ENCODE results near the gene HRH4.
A peak's percentile ranks its signal among the peaks of the same experiment; 100 is the strongest.

HRH4 gene, protein sequence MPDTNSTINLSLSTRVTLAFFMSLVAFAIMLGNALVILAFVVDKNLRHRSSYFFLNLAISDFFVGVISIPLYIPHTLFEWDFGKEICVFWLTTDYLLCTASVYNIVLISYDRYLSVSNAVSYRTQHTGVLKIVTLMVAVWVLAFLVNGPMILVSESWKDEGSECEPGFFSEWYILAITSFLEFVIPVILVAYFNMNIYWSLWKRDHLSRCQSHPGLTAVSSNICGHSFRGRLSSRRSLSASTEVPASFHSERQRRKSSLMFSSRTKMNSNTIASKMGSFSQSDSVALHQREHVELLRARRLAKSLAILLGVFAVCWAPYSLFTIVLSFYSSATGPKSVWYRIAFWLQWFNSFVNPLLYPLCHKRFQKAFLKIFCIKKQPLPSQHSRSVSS

DNA sequence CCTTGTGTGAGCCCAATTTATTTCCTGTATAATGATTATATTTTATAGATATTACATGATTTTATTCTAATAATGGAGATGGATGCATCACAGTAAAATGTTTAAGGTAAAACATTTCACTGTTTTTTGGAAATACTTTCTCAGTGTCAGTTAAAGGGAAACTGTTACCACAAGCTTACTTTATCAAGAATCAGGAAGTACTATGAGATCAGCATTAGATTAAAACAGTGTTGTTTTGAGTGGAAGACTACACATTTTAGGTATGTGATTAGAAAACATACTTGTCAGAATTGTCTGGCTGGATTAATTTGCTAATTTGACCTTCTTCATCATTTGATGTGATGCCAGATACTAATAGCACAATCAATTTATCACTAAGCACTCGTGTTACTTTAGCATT is at the start of gene HRH4:
Gene HRH4 (plus strand): TSS at position 250 of the 400 bp plus-strand sequence. CDS start 92 bp downstream, at position 342.
- no peak for DNase-seq

DNA sequence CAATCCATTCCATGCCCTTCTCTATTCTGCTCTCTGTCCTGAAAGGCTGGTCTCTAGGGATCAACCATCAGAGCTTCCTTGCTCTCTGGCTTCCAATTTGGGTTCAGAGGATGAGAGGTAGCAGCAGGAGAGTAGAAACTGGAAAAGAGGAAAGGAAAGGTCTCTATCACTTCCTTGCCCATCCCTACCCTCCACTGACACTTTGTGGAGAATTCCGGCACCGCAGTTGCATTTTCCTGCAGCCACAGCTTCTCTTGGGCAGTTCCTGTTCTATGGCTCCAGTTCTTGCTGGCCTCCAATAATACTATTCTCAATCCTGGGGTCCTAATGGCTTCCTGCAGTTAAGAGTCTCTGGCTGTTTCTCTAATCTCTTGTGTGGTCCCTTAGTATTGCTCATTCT is 47.3 kb upstream of the HRH4 start:
- DNase-seq = no peak

DNA sequence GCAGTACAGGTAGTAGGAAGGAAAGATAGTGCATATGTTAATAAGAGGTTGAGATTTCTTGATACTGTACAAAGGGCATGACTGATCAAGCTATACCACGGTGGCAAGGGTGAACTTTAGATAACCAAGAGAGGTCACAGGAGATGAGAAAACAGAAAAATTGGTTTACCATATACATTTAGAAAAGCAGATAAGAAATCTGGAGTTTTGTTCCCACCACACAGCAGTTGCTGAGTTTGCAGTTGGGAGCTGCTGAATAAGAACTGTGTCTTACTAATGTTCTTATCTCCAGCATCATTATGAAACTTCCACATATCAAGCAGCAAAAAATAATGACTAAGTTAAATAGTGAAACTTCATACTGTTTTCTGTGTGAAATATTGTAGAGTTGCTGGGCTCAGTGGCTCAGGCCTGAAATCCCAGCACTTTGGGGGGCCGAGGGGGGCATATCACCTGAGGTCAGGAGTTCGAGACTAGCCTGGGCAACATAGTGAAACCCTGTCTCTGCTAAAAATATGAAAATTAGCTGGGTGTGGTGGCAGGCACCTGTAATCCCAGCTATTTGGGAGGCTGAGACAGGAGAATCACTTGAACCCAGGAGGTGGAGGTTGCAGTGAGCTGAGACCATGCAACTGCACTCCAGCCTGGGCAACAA is 46.0 kb upstream of the HRH4 start:
- DNase-seq = no peak

DNA sequence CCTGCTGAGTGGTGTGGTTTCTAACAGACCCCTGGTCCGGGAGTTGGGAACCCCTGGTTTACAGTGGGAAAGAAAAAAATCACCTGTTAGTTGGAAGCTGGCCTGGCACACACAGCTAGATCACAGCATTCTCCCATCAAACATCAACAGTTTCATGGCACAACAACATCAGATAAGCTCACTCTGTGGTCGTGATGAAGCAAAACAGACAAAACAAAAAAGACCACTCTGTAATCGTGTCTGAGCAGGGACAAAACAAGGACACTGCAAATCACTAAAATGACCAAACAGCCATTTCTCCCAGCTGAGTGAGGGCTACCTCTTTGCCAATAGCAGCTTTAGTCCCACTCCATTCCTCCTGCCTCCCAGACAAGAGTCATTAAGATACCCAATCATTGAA is 43.0 kb upstream of the HRH4 start:
- DNase-seq = no peak

DNA sequence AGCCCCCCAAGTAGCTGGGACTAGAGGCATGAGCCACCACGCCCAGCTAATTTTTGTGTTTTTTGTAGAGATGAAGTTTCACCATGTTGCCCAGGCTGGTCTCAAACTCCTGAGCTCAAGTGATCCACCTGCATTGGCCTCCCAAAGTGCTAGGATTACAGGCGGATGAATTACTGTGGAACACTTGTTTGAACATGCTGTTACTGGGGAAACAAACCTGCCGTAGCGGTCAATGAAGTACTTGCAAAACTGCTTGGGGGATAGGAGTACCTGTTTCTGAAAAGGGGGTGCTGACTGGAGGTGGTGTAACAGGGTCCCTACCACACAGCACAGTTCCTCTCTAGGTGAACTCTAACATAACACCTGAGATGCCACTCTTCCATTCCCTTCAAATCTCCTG is 39.9 kb upstream of the HRH4 start:
- no peak for DNase-seq

DNA sequence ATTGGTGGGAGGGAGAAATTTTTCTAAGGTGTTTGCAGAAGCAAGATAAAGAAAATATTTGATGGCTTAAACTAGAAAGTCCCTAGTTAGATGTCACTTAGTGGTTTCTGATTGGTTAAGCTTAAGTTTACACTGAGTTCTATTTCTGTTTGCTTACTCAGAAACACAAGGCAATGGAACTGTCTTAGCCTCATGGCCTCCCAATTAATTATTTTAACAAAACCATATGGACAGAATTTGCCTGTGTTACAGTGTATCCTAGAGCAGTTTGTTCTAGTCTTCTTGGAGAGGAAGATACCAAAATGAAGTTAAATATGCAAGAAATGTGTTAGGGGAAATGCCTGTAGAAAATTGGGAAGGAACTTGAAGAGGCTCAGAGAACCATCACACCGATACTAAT is 38.6 kb upstream of the HRH4 start:
- no peak for DNase-seq

DNA sequence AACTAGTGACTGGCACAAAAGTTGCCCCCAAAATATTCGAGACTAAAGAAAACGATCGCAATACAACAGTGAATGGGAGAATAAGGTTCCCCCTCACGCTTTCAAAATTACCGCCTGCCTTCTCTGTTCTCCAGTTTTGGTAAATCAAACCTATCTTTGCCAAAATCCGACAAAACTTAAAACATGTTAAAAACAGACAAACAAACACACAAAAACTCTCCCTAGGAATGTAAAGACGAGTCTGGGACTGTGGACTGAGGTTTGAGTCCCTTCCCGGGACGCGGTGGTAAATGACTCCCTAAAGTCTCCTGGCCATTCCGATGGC is 34.4 kb upstream of the HRH4 start:
- no peak for DNase-seq

DNA sequence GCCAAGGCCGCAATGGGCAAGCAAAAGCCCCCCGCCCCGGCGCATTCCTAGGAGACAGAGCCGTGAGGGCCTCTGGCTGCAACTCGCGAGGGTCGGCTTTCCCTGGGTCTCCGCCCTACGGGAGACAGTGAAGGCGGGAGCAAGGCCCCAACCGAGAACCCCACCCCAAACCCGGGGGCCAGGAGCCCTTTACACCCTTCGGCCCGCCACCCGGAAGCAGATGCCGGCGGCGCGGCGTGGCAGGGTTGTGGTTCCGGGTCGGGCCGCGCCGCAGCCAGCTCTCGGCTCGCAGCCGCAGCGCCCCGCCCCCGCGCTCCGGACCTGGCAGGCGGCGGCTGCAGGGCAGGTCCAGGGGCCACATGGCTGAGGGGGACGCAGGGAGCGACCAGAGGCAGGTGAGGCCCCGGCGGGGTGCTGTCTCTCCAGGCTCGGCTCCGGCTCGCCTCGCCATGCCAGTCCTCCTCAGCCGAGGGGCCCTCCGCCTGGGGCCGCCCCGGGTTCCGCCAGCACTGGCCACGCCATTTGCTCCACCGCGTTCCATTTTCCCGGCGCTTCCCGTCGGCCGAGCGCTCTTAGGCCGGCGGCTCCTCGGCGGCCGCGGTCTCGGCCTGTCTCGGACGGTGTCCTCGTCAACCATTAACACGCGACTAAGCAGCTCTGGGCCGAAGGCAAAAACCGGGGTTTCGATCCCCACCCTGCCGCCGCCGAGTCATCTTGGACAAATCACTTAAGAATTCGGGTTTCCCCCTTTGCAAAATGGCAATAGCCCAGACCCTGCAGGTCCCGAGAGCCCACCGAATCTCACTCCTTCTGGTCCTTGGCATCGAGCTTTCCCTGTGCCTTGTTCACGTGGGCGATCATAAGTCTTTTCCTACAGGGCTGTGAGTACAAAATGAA is 33.8 kb upstream of the HRH4 start, which contains the start of gene IMPACT:
Gene IMPACT (plus strand): TSS at position 273 of the 897 bp plus-strand sequence. CDS start 87 bp downstream, at position 360.
- DNase-seq = peak; percentile 44 to 75 (median 56)

DNA sequence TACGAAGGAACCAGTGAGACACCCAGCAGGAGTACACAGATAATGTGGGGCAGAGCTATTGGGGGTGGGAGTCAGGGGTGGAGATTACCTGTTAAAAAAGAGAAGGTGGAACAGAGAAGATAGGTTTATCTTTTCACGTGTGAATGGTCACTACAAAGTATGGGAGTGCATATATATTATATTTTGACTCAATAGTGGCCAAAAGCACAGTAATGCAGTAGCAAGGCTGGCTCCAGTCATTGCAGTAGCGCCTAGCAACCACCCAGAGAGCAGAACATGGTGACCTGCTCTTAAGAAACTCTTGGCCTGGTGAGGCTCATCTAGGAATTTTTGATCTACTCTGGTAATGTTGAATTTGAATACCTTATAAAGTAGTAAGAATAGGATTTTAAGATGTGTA is 33.0 kb upstream of the HRH4 start:
- no peak for DNase-seq

DNA sequence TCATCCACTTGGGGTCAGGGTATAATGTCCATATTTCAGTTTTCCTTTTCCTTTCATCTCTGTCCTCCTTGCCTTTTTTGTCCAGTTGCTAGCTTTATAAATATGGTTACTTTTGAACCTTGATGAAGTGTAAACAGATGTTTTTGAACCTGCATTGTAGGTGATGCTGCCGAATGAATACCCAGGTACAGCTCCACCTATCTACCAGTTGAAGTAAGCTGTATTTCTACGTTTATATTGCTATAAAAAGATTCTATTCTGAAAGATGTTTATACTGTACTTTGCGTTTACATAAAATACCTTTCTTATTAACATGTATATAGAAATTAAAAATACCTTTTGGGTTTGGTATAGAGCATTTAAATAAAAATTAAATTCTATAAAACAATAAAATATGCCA is 31.7 kb upstream of the HRH4 start:
- no peak for DNase-seq

DNA sequence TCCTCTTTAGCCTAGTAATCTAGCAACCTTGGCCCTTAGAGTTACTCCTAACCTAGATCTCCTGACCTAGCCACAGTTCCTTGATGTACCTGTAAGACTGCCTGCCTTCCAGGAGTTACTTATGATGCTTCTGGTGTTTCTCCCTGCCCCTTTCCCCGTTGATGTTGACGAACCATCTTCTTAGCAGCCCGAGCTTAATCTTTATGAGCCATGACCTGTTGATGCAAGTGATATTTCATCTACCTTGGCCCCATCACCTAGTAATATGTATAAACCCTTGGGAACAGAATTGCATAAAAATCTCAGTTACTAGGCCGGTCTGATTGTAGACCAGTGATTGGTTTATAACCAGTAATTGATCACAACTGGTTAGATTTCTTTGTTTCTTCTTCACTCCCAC is 31.2 kb upstream of the HRH4 start:
- no peak for DNase-seq

DNA sequence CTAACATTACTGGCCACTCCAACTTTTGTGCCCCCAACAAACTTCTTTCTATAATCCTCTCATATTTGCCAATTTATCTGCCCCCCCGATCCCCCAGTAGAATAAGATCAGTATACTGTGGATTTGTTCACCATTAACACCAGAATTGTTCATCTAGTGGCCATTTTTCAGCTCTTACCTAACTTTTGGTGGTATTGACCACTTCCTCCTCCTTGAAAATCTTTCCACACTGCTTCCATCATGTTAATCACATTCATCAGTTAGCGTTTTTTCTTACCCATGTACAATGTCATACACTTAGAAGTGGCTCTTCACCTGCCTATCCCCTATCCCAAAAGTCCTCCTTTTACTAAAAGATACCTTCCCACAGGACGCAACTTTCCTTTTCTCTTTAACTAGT is 27.8 kb upstream of the HRH4 start:
- no peak for DNase-seq

DNA sequence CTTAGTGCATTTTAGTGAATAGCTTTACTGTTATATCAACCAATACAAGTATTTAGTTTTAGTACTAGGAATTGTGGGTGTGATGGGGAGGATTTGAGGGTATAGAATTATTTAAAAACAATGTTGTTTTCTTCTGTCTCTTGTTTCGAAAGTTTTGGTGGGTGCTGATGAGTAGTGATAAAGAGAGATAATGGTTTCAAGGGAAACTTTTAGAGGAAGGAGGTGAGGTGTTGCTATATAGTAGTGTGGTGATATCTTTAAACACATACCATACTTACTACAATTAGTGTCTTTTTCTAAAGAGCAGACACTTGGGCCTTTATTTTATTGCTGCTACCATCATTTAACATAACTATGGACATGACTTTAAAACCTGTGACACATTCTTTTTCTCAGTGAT is 23.5 kb upstream of the HRH4 start:
- no peak for DNase-seq

DNA sequence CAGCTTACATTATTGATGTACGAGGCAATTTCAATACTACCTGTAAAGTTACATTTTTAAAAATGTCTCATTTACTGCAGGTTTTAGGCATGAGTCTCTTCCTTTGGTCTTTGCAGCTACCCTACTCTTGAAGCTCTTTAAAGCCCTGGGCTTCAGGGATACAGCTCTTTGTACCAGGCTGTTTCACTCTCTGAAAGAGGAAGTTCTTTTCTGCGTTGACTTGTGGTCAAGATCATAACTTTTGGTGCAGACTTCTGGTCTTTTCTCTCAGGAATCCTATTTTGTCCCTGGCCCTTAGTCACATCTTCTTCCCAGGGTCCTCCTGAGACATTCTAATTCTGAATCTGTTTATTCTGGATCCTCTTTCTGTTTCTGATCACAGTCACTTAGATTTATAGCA is 16.6 kb upstream of the HRH4 start:
- no peak for DNase-seq

DNA sequence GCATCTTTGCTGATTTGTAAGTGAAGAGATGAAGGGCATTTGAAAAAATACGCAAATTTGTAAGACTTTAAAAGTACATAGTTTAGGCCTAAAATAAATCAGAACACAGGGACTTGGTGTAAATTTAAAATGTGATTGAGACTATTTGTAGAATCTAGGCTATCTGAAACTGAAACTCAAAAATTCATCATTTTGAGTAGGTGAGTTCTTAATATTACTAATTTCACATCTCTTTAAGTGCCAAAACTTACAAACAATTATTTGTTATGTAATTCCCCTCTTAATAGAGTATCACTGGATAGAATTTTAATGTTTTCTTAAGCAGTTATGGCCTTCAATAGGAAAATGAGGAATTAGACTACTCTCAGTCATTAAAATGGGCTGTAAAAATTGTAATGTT is 14.0 kb upstream of the HRH4 start:
- no peak for DNase-seq

DNA sequence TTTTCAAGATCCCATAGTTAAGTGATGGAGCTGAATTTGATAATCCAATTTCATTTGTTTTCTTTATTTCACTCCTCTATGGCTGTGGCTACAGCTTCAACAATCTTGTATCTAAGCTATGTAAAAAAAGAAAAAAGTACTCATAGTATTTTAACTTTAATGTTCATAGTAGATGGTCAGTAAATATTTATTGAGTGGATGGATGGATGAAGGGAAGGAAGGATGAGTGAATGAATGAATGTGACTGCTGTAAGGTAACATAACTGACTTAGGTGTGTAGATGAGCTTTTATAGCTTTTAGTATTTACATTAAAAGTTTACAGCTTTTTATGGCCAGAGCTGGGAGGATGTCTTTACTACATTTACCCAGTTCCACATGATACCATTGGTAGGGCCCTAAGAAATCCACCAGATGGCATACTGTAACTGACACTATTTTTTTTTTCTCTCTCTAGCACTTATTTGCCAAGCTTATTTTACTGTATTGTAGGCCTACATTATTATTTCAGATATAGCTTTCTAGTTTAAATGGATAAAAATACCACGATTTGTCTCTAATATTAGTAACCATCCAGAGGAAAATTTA is 13.4 kb upstream of the HRH4 start:
- DNase-seq = no peak

DNA sequence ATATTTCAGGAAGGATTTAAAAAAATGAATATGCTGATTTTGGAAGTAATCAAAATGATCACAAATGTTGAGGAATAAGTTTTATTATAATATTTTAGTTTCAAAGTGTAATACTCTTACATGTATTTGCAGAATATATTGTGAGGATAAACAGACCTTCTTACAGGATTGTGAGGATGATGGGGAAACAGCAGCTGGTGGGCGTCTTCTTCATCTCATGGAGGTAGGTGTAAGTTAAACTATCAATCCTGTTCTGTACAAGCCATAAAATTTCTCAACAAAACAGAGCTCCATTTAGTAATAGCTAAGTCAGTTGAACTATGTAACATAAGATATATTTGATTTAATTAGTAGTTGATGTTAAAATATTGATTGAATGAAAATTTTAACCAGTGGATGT is 12.5 kb upstream of the HRH4 start:
- no peak for DNase-seq

DNA sequence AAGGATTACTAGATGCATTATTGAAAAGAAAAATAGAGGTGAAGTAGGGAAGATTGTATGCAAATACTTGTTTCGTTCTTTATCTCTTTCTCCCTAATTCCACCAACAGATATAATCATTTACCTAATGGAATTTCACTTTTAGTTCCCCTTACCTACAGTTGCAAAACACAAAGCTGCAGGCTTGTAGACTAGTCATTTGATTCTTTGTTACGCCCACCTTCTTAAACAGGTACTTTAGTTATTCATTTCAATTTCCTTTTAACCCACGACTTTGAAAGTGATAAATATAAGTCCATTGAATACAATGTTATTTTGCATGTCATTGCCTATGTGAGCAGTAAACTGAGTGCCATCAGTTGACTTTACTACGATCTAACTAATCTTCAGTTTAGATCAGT is 3.9 kb upstream of the HRH4 start:
- no peak for DNase-seq

DNA sequence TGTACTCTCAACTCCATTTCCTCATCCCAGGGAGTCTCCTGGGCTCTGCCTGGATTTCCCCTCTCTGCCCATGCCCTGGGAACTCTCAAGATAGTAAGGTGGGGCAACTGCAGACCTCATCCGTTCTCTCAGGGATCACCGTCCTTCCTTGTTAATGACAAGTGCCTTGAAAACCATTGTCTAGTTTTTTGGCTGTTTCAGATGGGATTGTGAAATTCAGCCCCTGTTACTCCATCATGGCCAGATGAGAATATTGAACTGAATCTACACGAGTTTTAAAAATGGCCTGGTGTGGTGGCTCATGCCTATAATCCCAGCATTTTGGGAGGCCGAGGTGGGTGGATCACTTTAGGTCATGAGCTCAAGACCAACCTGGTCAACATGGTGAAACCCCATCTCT is 665 bp upstream of the HRH4 start:
- DNase-seq = no peak

DNA sequence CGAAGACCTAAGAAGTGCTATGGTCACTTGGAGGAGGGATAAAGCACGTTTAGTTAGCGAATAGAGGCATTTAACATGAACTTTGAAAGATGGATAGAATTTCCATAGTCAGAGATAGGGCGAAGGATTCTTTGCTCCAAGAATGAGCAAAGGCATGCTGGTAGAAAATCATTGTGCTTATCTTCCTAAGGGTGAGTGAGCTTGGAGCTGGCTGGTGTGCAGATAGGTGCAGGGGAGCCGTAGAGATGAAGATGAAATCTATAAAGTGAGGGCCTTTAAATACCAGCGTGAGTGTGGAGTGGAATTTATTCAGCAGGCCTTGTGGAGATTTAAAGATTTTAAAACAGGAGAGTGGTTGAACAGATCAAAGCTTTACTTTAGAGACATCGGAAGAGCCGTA is 1.6 kb downstream of the HRH4 start:
- DNase-seq = no peak

DNA sequence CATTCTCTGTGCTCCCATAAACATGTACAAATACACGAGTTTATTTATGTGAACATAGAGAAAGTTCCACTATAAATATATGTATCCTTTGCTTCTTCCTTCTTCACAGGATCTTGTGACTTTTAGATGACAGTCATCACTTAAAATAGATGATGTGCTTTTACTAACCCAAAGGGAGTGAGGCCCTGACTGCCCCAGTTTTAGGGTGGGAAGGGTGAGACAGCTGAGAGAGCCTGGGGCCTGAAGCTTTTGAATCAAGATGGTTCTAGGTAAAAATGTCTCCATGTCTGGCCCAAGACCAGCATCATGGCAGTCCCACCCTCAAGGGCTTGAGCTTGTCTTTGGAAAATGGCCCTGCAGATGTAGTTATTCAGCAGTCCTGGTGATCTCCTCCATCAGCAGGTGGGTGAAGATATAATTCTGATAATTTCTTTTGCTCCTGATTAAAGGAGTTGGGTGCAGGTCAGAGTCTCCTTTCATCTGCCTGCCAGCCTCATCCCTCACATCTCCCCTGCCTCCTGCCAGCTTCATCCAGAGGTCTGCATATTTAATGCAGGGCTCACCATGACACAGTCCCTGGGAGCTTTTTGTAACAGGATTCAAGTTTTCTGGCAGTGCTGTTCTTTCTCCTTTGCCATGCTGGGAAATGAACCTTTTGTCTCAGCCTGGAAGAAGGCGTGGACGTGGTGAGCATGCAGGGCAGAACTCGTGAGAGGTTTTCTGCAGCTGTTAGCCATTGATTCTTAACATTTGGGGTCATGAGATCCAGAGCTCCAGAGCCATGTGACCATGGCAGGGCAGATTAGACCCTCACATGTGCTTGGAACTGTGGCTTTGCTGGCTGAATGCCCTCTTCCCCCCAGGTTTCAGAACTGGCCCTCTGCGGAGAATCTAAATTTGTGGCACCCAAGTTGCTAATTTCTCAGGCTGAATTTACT is 2.7 kb downstream of the HRH4 start:
- no peak for DNase-seq

DNA sequence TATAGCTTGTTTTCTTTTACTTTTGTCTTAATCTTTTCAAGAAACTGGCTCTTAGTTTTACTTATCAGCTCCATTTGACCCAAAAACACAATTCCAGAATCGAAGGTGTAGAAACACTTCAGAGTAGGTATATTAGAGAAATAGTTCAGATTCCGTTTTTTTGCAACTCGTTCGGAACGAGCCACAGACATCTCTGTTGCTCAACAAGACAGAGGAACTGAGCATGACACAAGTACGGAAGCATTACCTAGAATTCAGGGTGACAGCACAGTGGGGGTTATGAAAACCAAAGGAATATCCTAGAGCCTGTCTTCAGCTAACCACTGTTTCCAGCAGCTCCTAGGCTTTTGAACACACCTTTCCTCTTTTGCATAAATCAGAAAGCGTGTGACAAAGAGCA is 5.0 kb downstream of the HRH4 start:
- no peak for DNase-seq

Data from activated naive CD4-positive, alpha-beta T cell (primary cell).